Endothelial cell of hepatic sinusoid (primary cell): Measurements from ENCODE around the gene TUBGCP3.
"Not testable (repeated sequence)": the region's sequence is repeated elsewhere in the genome, so short reads cannot be mapped to it uniquely, and the experiment has no call there.

Experiments
- in situ Hi-C: cut with HindIII; loops from 2 replicates; pipeline ENCODE4 v1.10.0; 2017; ENCODE audit warnings: low sequenced_read_pairs

TUBGCP3 gene

GRCh38 chr13:112580211-112580610 is 7.7 kb downstream of the TUBGCP3 start:
- in situ Hi-C loops: no loop called here

DNA sequence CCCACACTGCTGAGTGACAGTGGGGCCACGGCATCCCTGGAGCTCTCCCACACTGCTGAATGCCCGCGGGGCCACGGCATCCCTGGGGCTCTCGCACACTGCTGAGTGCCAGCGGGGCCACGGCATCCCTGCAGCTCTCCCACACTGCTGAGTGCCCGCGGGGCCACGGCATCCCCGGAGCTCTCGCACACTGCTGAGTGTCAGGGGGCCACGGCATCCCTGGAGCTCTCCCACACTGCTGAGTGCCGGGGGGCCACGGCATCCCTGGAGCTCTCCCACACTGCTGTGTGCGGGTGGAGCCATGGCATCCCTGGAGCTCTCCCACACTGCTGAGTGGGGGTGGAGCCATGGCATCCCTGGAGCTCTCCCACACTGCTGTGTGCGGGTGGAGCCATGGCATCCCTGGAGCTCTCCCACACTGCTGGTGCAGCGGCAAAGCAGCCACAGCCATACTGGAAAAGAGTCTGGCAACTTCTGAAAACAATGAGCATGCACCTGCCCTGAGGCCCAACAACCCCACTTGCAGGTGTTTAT is 8.6 kb downstream of the TUBGCP3 start:
- in situ Hi-C loops: no loop called here

DNA sequence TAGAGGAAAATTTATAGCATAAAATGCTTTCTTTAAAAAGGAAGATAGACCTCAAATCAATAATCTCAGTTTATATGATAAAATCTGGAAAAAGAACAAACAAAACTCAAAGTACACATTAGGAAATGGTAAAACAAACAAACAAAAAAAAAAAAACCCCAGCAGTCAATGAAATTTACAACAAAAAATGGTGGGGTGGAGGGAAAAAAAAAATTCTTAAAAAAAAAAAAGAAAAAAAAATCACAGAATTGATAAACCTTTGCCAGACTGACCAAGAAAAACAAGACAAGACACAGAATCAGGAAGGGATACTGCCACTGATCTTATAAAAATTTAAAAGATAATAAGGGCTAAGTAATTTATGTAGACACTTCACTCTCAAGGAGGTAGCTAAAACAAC is 11.2 kb downstream of the TUBGCP3 start:
- in situ Hi-C loops: no loop called here

DNA sequence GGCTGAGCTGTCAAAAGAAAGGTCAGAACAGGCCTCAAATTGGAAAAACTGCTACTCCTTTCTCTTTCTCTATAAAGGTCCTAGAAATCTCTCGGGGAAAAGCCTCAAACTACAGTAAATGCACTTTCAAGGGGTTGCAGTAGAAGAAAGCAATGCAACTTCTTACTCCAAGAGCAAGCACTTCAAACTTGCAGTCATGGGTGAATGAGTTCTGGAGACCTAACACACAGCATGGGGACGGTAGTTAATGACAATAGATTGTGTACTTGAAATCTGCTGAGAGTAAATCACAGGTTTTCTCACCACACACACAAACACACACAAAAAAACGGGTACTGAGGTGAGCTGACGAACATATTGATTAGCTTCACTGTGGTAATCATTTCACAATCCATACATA is 11.8 kb downstream of the TUBGCP3 start:
- in situ Hi-C loops: no loop called here

DNA sequence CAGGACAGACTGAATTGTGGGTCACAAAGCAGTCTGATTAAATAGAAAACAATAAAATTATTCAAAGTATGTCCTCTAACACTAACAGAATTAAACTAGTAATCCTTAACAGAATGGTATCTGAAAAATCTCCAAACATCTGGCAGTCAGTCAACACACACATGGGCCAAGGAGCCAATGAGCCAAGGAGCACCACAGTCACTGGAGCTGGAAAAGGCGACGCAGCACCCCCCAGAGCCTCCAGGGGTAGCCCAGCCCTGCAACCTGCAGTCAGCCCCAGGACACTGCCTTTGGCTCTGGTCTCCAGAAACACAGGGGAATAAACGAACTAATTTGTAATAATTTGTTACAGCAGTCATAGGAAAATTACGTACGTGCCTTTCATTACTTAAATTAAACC is 12.3 kb downstream of the TUBGCP3 start:
- in situ Hi-C loops: no loop called here

- in situ Hi-C loops: no loop called here
Measured at GRCh38 chr13:112574834-112575613, 12.9 kb downstream of the TUBGCP3 start.

GRCh38 chr13:112574416-112574815 is 13.5 kb downstream of the TUBGCP3 start:
- in situ Hi-C loops: no loop called here

GRCh38 chr13:112573710-112574109 is 14.2 kb downstream of the TUBGCP3 start:
- in situ Hi-C loops: no loop called here

- in situ Hi-C loops: no loop called here
Measured at GRCh38 chr13:112572366-112572765, 15.6 kb downstream of the TUBGCP3 start.

GRCh38 chr13:112569821-112570220 is 18.1 kb downstream of the TUBGCP3 start:
- in situ Hi-C loops: loop anchor here (5.0 kb wide), 1 partner anchor 73 kb away; no protein-coding TSS in a partner anchor

DNA sequence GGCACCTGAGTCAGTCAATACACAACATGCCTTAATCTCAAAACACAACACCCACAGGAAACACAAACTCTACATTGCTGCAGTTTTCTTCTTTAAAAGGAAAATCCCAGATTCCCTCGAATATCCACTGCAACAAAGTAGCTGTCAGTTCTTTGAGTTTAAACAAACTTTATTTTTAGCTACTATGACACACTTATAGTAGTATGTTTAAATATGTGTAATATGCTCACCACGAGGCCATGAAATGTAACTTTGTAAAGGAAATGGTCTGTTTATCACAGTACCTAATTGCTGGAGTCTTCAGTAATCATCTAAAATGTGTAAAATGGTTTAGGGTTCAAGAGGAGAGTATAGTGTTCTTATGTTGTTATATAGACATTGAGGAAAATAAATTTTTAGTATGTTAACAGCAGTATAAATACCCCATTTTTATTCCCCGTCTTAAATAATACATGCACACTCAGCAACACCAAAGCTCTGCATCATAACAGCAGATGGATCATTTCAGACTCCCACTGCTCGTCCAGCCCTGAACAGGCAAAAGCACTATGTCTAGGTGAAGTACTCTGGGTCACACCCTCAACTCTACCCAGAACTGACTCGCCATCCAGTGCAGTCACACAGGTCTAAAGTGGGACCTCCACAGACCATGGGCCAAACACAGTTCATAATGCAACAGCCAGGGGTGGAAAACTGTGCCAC is 20.6 kb downstream of the TUBGCP3 start:
- in situ Hi-C loops: loop anchor here (5.0 kb wide), 1 partner anchor 70 kb away; no protein-coding TSS in a partner anchor

- in situ Hi-C loops: no loop called here
Measured at GRCh38 chr13:112562786-112563383, 25.1 kb downstream of the TUBGCP3 start.

DNA sequence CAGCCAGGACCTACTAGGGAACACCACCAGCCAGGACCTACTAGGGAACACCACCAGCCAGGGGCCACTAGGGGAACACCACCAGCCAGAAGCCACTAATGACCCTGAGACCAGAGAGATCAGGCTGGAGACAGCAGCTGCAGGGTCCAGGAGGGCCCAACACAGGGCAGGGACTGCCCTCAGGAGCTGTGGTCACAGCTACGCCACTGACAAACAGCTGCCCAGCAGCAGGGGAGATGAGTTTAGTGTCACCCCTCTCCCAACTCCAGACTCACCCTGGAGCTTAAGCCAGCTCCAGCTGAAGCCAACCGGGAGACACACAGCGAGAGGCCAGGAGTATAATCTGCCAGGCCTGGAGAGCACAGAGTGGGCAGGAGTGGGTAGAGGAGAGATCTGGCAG is 25.7 kb downstream of the TUBGCP3 start:
- in situ Hi-C loops: no loop called here

DNA sequence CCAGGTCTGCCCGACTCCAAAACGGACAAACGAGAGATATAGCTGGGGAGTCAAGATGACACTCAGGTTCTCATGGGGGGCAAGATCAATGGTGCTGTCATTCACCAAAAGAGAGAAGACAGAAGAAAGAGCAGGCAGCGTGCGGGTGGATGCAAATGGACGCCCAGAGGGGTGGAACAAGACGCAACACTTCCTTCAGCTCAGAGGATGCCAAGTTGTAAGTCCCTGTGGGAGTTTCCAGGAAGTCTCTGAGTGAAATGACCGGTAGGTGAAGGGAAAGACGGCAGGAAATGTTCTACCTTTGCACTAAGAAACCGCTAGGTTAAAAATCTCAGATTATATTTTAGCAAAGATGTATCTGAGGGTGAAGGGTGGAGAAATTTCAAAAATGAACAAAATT is 26.5 kb downstream of the TUBGCP3 start:
- in situ Hi-C loops: no loop called here

- in situ Hi-C loops: no loop called here
Measured at GRCh38 chr13:112558696-112559418, 29.1 kb downstream of the TUBGCP3 start.

GRCh38 chr13:112556600-112556999 is 31.4 kb downstream of the TUBGCP3 start:
- in situ Hi-C loops: no loop called here

GRCh38 chr13:112554214-112554850 is 33.6 kb downstream of the TUBGCP3 start:
- in situ Hi-C loops: no loop called here

DNA sequence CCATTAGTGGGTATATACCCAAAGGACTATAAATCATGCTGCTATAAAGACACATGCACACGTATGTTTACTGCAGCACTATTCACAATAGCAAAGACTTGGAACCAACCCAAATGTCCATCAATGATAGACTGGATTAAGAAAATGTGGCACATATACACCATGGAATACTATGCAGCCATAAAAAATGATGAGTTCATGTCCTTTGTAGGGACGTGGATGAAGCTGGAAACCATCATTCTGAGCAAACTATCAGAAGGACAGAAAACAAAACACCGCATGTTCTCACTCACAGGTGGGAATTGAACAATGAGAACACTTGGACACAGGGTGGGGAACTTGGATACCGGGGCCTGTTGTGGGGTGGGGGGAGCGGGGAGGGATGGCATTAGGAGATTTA is 39.0 kb downstream of the TUBGCP3 start:
- in situ Hi-C loops: not testable (repeated sequence)

GRCh38 chr13:112545856-112546255 is 42.1 kb downstream of the TUBGCP3 start:
- in situ Hi-C loops: no loop called here
